Measurements from ENCODE around the gene BSN. TPM values are rescaled to one million over a fixed set of nuclear protein-coding genes. Genes with fewer than 3 reads are reported as not detected.

Gene BSN
- total and polyA plus RNA-seq, 2 experiments from 2014 or later: under 0.01 to 0.03 TPM

DNA sequence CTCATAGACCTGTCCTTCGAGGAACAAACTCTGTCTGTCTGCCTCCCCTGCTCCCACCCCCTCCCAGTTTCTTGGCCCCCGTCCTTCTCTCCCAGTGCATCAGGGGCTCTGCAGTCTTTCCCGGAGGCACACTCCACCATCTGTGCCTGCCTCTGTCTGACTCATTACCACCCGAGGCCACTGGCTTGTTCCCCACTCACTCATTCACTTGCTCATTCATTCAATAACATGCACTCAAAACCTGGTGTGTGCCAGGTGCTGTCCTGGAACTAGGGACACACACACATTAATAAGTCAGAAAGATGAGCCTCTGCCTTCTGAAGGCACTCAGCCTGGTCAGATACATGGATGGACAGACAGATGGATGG lies 152.8 kb downstream of the BSN start:
- 22 to 26% methylated on average over 3 to 4 of the region's 4 CpGs for WGBS, 2 experiments (ENCODE audit: low coverage in 1 of 2, low lambda C conversion rate in 2 of 2, missing lambda C conversion rate in 2 of 2)
- Histone ChIP-seq H2AFZ (no peak overlapping the region), H3K79me2 (ENCODE audit: insufficient read depth) (no peaks in the 10 kb centered on the region), H3K27ac (no peak overlapping the region), H3K4me1 (ENCODE audit: insufficient read depth) (no peaks in the 10 kb centered on the region), H3K36me3 (ENCODE audit: low read depth) (no peaks in the 10 kb centered on the region), H3K4me2 (ENCODE audit: unreplicated experiment) (no peak overlapping the region), H4K20me1 (ENCODE audit: insufficient read depth) (no peaks in the 10 kb centered on the region), H3K4me3 (no peak overlapping the region), H3K9me3 (ENCODE audit: low read depth) (no peaks in the 10 kb centered on the region), H3K9ac (no peak overlapping the region), H3K9me2 (ENCODE audit: insufficient read depth) (no peaks in the 10 kb centered on the region), H3K27me3 (replicated peaks; ENCODE audit: insufficient read depth) (no peaks in the 10 kb centered on the region), H3F3A (ENCODE audit: insufficient read depth) (0 out of 2 replicates have a peak, but pooled peaks cover 4% of the 10 kb centered on the region)
- peak; percentile 64 for DNase-seq
- no peak for TF ChIP-seq EZH2 (IDR thresholded peaks at IDR 0.05; ENCODE audit: insufficient read depth, poor library complexity, severe bottlenecking)
- no peak for TF ChIP-seq EZH2phosphoT487 (IDR thresholded peaks at IDR 0.05; ENCODE audit: insufficient read depth, low read depth)
- in situ Hi-C loops (cut with MboI): no loop called here

- no peak overlapping the region for H3K4me3 ChIP-seq
- no peaks in the 10 kb centered on the region for H4K20me1 ChIP-seq (ENCODE audit: insufficient read depth)
- H3K79me2 ChIP-seq (ENCODE audit: insufficient read depth): no peaks in the 10 kb centered on the region
- H3K27ac ChIP-seq: no peak overlapping the region
- DNase-seq: no peak
- H3K36me3 ChIP-seq (ENCODE audit: low read depth): no peaks in the 10 kb centered on the region
- 0 out of 2 replicates have a peak, but pooled peaks cover 4% of the 10 kb centered on the region for H3F3A ChIP-seq (ENCODE audit: insufficient read depth)
- TF ChIP-seq EZH2 (IDR thresholded peaks at IDR 0.05; ENCODE audit: insufficient read depth, poor library complexity, severe bottlenecking) (no peak), EZH2phosphoT487 (IDR thresholded peaks at IDR 0.05; ENCODE audit: insufficient read depth, low read depth) (no peak)
- H3K9ac ChIP-seq: no peak overlapping the region
- no peak overlapping the region for H2AFZ ChIP-seq
- H3K9me3 ChIP-seq (ENCODE audit: low read depth): no peaks in the 10 kb centered on the region
- in situ Hi-C loops (cut with MboI): no loop called here
- no peaks in the 10 kb centered on the region for H3K4me1 ChIP-seq (ENCODE audit: insufficient read depth)
- no peaks in the 10 kb centered on the region for H3K9me2 ChIP-seq (ENCODE audit: insufficient read depth)
- no peaks in the 10 kb centered on the region for H3K27me3 ChIP-seq (replicated peaks; ENCODE audit: insufficient read depth)
- WGBS, 2 experiments (ENCODE audit: low coverage in 1 of 2, low lambda C conversion rate in 2 of 2, missing lambda C conversion rate in 2 of 2): 95 to 97% methylated on average over 8 of the region's 8 CpGs
- no peak overlapping the region for H3K4me2 ChIP-seq (ENCODE audit: unreplicated experiment)
These were observed 155.6 kb downstream of the BSN start for GRCh38 chr3:49709852-49710251.

DNA sequence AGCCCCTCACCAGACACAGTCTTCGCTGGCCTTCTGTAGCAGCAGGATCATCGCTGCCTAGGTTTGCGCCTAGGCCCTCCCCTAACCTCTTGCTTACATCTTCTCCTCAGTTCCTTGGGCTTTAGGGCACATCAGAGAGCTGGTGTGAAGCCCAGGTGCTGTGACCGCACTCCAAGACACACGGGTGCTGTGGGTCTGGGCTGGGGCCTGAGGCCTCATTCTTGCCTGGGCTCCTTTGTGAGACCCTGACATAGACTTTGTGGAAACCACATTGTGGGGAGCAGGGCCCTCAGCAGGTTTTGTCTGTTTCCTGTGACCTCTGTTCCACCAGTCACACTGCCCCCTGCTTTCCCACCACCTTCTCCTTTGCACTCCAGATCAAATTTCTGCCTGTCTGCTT lies 157.2 kb downstream of the BSN start:
- H3F3A ChIP-seq (ENCODE audit: insufficient read depth): 0 out of 2 replicates have a peak, but pooled peaks cover 3% of the 10 kb centered on the region
- H3K27ac ChIP-seq: no peak overlapping the region
- H3K36me3 ChIP-seq (ENCODE audit: low read depth): no peaks in the 10 kb centered on the region
- H3K27me3 ChIP-seq (replicated peaks; ENCODE audit: insufficient read depth): no peaks in the 10 kb centered on the region
- no peak overlapping the region for H3K9ac ChIP-seq
- in situ Hi-C loops (cut with MboI): no loop called here
- H3K79me2 ChIP-seq (ENCODE audit: insufficient read depth): no peaks in the 10 kb centered on the region
- no peak overlapping the region for H3K4me2 ChIP-seq (ENCODE audit: unreplicated experiment)
- TF ChIP-seq EZH2 (IDR thresholded peaks at IDR 0.05; ENCODE audit: insufficient read depth, poor library complexity, severe bottlenecking) (no peak), EZH2phosphoT487 (IDR thresholded peaks at IDR 0.05; ENCODE audit: insufficient read depth, low read depth) (no peak)
- no peak overlapping the region for H2AFZ ChIP-seq
- no peaks in the 10 kb centered on the region for H3K9me3 ChIP-seq (ENCODE audit: low read depth)
- WGBS, 2 experiments (ENCODE audit: low coverage in 1 of 2, low lambda C conversion rate in 2 of 2, missing lambda C conversion rate in 2 of 2): 96 to 99% methylated on average over 5 of the region's 5 CpGs
- H3K4me1 ChIP-seq (ENCODE audit: insufficient read depth): no peaks in the 10 kb centered on the region
- DNase-seq: no peak
- H4K20me1 ChIP-seq (ENCODE audit: insufficient read depth): no peaks in the 10 kb centered on the region
- no peak overlapping the region for H3K4me3 ChIP-seq
- H3K9me2 ChIP-seq (ENCODE audit: insufficient read depth): no peaks in the 10 kb centered on the region

- no peak for DNase-seq
- H4K20me1 ChIP-seq (ENCODE audit: insufficient read depth): no peaks in the 10 kb centered on the region
- in situ Hi-C loops (cut with MboI): no loop called here
- no peaks in the 10 kb centered on the region for H3F3A ChIP-seq (ENCODE audit: insufficient read depth)
- H3K27me3 ChIP-seq (replicated peaks; ENCODE audit: insufficient read depth): no peaks in the 10 kb centered on the region
- no peak overlapping the region for H3K27ac ChIP-seq
- no peaks in the 10 kb centered on the region for H3K79me2 ChIP-seq (ENCODE audit: insufficient read depth)
- no peak overlapping the region for H3K4me3 ChIP-seq
- H3K9me2 ChIP-seq (ENCODE audit: insufficient read depth): no peaks in the 10 kb centered on the region
- no peaks in the 10 kb centered on the region for H3K9me3 ChIP-seq (ENCODE audit: low read depth)
- H3K4me1 ChIP-seq (ENCODE audit: insufficient read depth): no peaks in the 10 kb centered on the region
- no peak overlapping the region for H3K4me2 ChIP-seq (ENCODE audit: unreplicated experiment)
- WGBS, 2 experiments (ENCODE audit: low coverage in 1 of 2, low lambda C conversion rate in 2 of 2, missing lambda C conversion rate in 2 of 2): 94 to 95% methylated on average over 11 of the region's 11 CpGs
- H3K9ac ChIP-seq: no peak overlapping the region
- H3K36me3 ChIP-seq (ENCODE audit: low read depth): no peaks in the 10 kb centered on the region
- no peak overlapping the region for H2AFZ ChIP-seq
- TF ChIP-seq EZH2 (IDR thresholded peaks at IDR 0.05; ENCODE audit: insufficient read depth, poor library complexity, severe bottlenecking) (no peak), EZH2phosphoT487 (IDR thresholded peaks at IDR 0.05; ENCODE audit: insufficient read depth, low read depth) (no peak)
These were observed 157.9 kb downstream of the BSN start for GRCh38 chr3:49712166-49712565.
